ENCODE results near the gene ZEB2.

The ZEB2 gene

DNA sequence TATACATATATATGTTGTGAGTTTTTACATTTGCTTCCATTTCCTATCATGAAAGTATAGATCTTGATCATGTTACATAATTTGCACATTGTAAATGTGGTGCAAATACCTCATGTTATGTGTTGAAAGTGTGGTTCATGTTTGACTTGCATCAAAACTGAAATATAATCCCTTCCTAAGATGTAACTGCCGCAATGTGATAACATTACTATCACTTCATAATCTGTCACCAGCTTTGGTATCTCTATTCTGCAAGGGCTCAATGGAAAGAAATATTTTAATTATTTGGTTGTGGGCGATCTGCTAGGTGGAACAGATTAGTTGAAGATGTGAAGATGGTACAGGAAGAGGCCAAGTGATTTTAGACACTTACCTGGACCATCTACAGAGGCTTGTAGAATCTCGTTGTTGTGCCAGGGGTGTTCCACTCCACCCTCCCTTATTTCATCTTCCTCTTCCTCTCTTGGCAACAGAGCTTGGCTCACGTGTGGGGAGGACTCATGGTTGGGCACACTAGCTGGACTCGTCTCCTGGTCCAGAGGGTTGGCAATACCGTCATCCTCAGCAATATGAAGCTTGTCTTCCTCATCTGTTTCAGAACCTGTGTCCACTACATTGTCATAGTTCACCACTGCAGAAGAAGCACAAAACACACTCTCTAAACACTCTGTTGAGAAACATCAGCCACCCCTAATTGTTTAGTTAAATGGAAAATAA is 90.4 kb downstream of the ZEB2 start:
- H3K27me3 ChIP-seq: no peaks in the 10 kb centered on the region
- H3K4me1 ChIP-seq (ENCODE audit: control insufficient read depth in 1 of 2, insufficient read depth in 1 of 2, low read depth in 1 of 2, low read length in 1 of 2): peaks cover 65 to 74% of the 10 kb centered on the region in 2 experiments
- peak overlapping the region; percentile 65 for H3K27ac ChIP-seq
- no peaks in the 10 kb centered on the region for H3K36me3 ChIP-seq
- no peak overlapping the region for H3K4me3 ChIP-seq (ENCODE audit: low read depth in 1 of 2, low read length in 1 of 2)
- TF ChIP-seq, protein P1, sequence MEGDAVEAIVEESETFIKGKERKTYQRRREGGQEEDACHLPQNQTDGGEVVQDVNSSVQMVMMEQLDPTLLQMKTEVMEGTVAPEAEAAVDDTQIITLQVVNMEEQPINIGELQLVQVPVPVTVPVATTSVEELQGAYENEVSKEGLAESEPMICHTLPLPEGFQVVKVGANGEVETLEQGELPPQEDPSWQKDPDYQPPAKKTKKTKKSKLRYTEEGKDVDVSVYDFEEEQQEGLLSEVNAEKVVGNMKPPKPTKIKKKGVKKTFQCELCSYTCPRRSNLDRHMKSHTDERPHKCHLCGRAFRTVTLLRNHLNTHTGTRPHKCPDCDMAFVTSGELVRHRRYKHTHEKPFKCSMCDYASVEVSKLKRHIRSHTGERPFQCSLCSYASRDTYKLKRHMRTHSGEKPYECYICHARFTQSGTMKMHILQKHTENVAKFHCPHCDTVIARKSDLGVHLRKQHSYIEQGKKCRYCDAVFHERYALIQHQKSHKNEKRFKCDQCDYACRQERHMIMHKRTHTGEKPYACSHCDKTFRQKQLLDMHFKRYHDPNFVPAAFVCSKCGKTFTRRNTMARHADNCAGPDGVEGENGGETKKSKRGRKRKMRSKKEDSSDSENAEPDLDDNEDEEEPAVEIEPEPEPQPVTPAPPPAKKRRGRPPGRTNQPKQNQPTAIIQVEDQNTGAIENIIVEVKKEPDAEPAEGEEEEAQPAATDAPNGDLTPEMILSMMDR (IDR thresholded peaks at IDR 0.05): no peak
- no peaks in the 10 kb centered on the region for H3K9me3 ChIP-seq

DNA sequence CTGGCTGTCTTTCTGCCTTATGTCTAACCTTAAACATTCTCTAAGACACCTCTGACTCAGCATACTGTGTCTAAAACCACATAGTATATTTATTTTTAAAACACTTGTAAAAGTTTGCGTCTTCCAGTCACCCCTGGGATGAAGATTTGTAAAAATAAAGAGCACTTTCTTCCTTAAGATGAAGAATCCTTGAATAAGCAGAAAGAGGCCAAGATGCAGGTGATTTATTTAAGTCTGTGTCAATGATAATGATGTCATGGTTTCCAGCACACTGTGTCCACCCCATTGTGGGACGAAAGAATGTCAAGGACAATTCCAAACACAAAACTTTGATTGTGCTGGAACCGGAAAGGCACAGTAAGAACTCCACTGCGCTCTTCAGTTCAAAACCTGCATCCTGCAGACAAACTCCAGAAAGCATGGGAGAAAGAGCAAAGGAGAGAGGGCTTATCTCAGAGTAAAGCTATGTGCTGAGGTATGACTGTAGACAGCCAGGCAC is 92.9 kb downstream of the ZEB2 start:
- TF ChIP-seq, protein P1 (IDR thresholded peaks at IDR 0.05): no peak
- H3K9me3 ChIP-seq: no peaks in the 10 kb centered on the region
- H3K4me3 ChIP-seq (ENCODE audit: low read depth in 1 of 2, low read length in 1 of 2): peak overlapping the region in 1 of 2 experiments; percentile 5

DNA sequence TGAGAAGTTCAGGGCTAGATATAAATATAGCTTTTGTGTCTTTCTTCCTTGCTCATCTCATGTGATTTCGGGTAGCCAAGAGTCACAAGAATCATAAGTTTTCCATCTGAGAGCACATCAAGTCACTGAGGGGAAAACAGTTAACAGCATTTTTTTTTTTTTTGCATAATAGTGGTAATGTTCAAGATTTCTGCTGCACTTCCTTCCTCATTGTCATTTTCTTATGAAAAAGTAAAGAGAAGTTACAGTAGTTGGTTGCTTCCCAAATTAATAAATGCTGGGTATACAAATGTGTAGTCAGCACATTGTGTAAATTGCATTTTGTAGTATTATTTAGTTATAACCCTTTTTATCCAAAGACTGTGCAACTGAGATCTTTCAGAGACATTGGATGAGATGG is 93.6 kb downstream of the ZEB2 start:
- peak overlapping the region; percentile 78 for H3K27ac ChIP-seq
- peak overlapping the region in 1 of 2 experiments; percentile 27 for H3K4me3 ChIP-seq (ENCODE audit: low read depth in 1 of 2, low read length in 1 of 2)
- H3K4me1 ChIP-seq (ENCODE audit: control insufficient read depth in 1 of 2, insufficient read depth in 1 of 2, low read depth in 1 of 2, low read length in 1 of 2): peaks cover 67 to 69% of the 10 kb centered on the region in 2 experiments
- H3K9me3 ChIP-seq: no peaks in the 10 kb centered on the region
- no peaks in the 10 kb centered on the region for H3K36me3 ChIP-seq
- TF ChIP-seq, protein P1 (IDR thresholded peaks at IDR 0.05): no peak
- H3K27me3 ChIP-seq: no peaks in the 10 kb centered on the region

More for the DNA sequence above, 92.9 kb downstream of the ZEB2 start:
- Histone ChIP-seq H3K27me3 (no peaks in the 10 kb centered on the region), H3K36me3 (no peaks in the 10 kb centered on the region), H3K4me1 (ENCODE audit: control insufficient read depth in 1 of 2, insufficient read depth in 1 of 2, low read depth in 1 of 2, low read length in 1 of 2) (peaks cover 69 to 71% of the 10 kb centered on the region in 2 experiments), H3K27ac (peak overlapping the region; percentile 78)

DNA sequence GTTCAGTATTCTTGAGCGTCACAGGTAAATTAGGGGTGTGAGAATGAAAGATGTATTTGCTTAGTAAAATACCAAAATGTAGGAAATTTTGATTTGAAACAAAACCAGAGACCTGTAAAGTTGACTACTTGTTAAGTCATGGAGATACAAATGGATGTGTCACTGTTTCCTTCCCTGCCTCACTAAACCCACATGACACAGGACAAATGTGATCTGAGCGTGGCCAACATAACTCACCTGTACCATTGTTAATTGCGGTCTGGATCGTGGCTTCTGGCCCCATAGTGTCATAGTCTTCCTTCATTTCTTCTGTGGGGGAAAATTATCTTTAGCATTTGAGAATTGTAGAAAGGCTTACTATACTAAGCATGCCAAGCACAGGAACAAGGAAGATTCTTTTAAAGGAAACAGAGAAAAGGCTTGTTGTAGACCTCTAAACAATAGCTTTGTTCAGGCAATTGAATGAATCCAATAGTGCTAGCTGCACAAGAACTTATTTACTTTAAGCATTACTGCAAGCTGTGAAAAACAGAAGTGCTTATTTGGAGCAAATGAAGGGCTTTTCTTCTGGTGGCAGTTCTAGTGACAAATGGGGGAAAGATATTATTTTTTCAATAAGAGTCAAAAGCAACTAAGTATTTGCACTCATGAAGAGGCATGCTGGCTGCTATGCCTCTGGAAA is 95.2 kb downstream of the ZEB2 start:
- TF ChIP-seq, protein P1 (IDR thresholded peaks at IDR 0.05): no peak
- Histone ChIP-seq H3K4me3 (ENCODE audit: low read depth in 1 of 2, low read length in 1 of 2) (peak overlapping the region in 1 of 2 experiments; percentile 4), H3K36me3 (no peaks in the 10 kb centered on the region), H3K27me3 (no peaks in the 10 kb centered on the region), H3K27ac (peak overlapping the region; percentile 78), H3K9me3 (no peaks in the 10 kb centered on the region), H3K4me1 (ENCODE audit: control insufficient read depth in 1 of 2, insufficient read depth in 1 of 2, low read depth in 1 of 2, low read length in 1 of 2) (peaks cover 51 to 53% of the 10 kb centered on the region in 2 experiments)

DNA sequence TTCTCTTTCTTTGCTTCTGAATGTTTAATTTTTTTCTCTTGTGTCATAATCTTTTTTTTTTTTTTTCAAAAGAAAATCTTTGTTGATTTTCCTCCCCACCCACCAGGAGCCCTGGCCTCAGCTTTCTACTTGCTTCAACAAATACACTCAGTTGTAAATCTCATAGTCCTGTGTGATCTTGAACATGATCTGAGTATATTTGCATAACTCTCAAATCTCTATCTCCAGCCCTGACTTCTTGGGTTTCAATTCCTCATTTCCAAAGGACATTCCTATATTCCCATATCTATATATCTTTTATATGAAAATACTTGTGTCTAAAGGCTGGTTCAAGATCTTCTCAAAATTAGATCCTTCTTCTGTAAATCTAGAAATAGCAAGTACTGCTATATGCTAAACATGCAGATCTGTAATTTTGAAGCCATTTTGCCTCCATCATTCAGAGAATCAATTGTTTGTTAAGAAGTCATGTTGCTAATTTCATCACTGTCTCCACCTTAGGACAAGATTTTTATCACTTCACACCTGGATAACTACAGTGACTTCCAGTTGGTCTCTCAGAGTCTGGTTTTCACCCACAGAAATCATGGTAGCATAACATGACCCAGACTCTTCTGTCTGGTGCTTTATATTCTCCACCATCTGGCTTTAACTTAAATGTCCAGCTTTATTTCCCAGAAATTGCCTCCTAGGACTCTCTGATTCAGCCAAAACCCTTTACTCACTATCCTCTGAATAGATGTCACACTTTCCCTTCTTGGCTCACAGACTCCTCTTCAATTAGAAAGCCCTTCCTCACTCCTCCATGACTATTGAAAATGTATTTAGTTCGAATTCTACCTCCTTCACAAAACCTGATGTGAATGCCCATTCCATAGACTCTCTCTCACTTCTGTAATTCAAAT is 98.1 kb downstream of the ZEB2 start:
- TF ChIP-seq, protein P1 (IDR thresholded peaks at IDR 0.05): no peak
- no peak overlapping the region for H3K27ac ChIP-seq
- no peaks in the 10 kb centered on the region for H3K36me3 ChIP-seq

More for the DNA sequence above, 98.1 kb downstream of the ZEB2 start:
- H3K9me3 ChIP-seq: no peaks in the 10 kb centered on the region
- no peak overlapping the region for H3K4me3 ChIP-seq (ENCODE audit: low read depth in 1 of 2, low read length in 1 of 2)
- H3K4me1 ChIP-seq (ENCODE audit: control insufficient read depth in 1 of 2, insufficient read depth in 1 of 2, low read depth in 1 of 2, low read length in 1 of 2): peaks cover 27 to 31% of the 10 kb centered on the region in 2 experiments
- no peaks in the 10 kb centered on the region for H3K27me3 ChIP-seq
